Measurements from ENCODE around the gene TNNI2.

The TNNI2 gene

GRCh38 chr11:1834062-1834610 is 4.6 kb upstream of the TNNI2 start:
- TF ChIP-seq, protein P1, sequence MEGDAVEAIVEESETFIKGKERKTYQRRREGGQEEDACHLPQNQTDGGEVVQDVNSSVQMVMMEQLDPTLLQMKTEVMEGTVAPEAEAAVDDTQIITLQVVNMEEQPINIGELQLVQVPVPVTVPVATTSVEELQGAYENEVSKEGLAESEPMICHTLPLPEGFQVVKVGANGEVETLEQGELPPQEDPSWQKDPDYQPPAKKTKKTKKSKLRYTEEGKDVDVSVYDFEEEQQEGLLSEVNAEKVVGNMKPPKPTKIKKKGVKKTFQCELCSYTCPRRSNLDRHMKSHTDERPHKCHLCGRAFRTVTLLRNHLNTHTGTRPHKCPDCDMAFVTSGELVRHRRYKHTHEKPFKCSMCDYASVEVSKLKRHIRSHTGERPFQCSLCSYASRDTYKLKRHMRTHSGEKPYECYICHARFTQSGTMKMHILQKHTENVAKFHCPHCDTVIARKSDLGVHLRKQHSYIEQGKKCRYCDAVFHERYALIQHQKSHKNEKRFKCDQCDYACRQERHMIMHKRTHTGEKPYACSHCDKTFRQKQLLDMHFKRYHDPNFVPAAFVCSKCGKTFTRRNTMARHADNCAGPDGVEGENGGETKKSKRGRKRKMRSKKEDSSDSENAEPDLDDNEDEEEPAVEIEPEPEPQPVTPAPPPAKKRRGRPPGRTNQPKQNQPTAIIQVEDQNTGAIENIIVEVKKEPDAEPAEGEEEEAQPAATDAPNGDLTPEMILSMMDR (IDR thresholded peaks at IDR 0.05; ENCODE audit: extremely low read depth, insufficient read depth, missing control alignments), result no peak
- in situ Hi-C loops (cut with MboI; ENCODE audit: low pct_unique_long_range_greater_than_20kb, low sequenced_read_pairs, unreplicated experiment), result no loop called here
- no peak for DNase-seq (ENCODE audit: low spot score)

DNA sequence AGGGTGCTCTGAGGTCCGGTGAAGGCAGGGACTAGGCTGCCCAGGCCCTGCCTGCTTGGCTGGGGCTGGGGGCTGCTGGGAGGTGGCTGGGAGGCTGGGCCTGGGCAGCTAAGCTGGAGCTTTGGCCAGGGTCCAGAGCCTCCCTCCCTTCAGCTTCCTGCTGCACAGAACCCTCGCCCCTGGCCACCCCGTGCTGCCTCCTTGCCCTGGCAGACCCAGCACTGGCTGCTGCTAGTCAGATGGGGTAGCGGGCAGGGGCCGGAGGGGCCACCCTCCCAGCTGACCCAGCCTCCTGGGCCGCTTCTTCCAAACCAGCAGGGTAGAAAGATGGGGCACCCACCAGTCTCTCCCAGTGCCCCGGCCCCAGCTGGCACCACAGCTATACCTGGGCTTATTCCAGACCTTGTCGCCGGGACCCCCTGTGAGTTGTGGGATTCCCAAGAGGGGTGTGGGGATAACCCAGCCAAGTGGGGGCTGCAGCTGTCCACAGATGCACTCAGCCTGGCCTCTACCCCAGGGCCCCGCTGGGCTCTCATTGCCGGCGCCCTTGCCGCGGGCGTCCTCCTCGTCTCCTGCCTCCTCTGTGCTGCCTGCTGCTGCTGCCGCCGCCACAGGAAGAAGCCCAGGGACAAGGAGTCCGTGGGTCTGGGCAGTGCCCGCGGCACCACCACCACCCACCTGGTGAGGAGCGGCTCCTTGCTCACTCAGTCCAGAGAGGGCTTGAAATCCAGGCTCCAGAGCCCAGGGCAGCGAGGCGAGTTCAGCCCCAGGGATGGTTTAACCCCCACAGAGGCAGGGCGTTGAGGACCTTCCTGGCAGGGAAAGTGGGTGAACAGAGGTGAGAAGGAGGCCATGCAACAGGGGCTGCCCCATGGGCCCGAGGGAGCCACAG is 3.8 kb upstream of the TNNI2 start, which contains the start of gene SYT8:
SYT8 (plus strand) TSS at position 212 of the 892 bp plus-strand sequence; CDS start at position 328, 116 bp downstream.
- DNase-seq (ENCODE audit: low spot score), result no peak
- in situ Hi-C loops (cut with MboI; ENCODE audit: low pct_unique_long_range_greater_than_20kb, low sequenced_read_pairs, unreplicated experiment), result no loop called here
- TF ChIP-seq, protein P1 (IDR thresholded peaks at IDR 0.05; ENCODE audit: extremely low read depth, insufficient read depth, missing control alignments), result no peak

DNA sequence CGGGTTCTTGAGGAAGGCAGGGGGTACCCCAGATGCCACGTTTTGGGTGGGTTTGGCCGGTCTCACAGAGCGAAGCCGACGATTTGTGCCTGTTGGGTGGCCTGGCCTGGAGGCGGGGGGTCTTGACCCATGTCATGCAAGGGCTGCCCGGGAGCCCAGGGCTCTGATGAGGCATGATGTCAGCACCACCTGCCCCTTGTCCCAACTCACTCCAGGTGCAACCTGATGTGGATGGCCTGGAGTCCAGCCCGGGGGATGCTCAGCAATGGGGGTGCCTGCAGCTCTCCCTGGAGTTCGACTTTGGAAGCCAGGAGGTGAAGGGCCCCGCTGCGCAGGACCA is 3.1 kb upstream of the TNNI2 start:
- in situ Hi-C loops (cut with MboI; ENCODE audit: low pct_unique_long_range_greater_than_20kb, low sequenced_read_pairs, unreplicated experiment), result no loop called here
- no peak for DNase-seq (ENCODE audit: low spot score)
- TF ChIP-seq, protein P1 (IDR thresholded peaks at IDR 0.05; ENCODE audit: extremely low read depth, insufficient read depth, missing control alignments), result no peak

- DNase-seq (ENCODE audit: low spot score), result no peak
- in situ Hi-C loops (cut with MboI; ENCODE audit: low pct_unique_long_range_greater_than_20kb, low sequenced_read_pairs, unreplicated experiment), result no loop called here
- TF ChIP-seq, protein P1 (IDR thresholded peaks at IDR 0.05; ENCODE audit: extremely low read depth, insufficient read depth, missing control alignments), result no peak
These were observed 2.5 kb upstream of the TNNI2 start for GRCh38 chr11:1836011-1836945.

GRCh38 chr11:1837171-1838076 is 1.4 kb upstream of the TNNI2 start:
- TF ChIP-seq, protein P1 (IDR thresholded peaks at IDR 0.05; ENCODE audit: extremely low read depth, insufficient read depth, missing control alignments), result peak; percentile 96
- peak; percentile 96 for DNase-seq (ENCODE audit: low spot score)
- in situ Hi-C loops (cut with MboI; ENCODE audit: low pct_unique_long_range_greater_than_20kb, low sequenced_read_pairs, unreplicated experiment), result no loop called here
